Fibroblast of lung (primary cell): Measurements from ENCODE around the gene C12orf60.

Source experiments
- EZH2 ChIP-seq: IDR thresholded peaks from 2 replicates; pipeline ENCODE4 v1.5.1; 2012; ENCODE audit warnings: low read length, control low read depth, mild to moderate bottlenecking; ENCODE audit errors: missing control alignments
- TF ChIP-seq, protein P1 (sequence below), 2 donors: IDR thresholded peaks in 1 of 2; conservative IDR thresholded peaks in 1 of 2; 1 replicate in 1 of 2; 2 replicates in 1 of 2; pipeline ENCODE4 v1.5.1; 2011 to 2012; ENCODE audit warnings: low read length in 2 of 2, control low read depth in 1 of 2, inconsistent platforms in 1 of 2, low read depth in 1 of 2, mild to moderate bottlenecking in 1 of 2

DNA sequence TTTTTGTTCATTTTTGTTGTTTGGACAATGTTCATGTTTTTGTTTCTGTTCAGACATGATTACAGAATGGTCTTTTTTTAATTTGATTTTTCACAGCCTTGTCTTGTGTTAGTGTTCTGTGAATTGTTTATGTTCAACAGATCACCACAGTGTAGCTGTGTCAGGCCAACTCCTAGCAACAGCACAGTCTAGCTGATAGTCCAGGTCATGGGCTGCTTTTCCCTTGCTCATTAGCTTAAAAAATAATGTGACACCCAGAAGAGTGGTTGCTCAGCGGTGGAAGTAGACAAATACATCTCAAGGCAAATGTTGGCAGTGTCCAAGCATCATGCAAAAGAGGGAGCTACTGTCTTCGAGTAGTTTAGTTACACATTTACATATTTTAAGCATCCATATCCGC, 22.6 kb upstream of the C12orf60 start:
- TF ChIP-seq EZH2, result no peak
- TF ChIP-seq, protein P1, sequence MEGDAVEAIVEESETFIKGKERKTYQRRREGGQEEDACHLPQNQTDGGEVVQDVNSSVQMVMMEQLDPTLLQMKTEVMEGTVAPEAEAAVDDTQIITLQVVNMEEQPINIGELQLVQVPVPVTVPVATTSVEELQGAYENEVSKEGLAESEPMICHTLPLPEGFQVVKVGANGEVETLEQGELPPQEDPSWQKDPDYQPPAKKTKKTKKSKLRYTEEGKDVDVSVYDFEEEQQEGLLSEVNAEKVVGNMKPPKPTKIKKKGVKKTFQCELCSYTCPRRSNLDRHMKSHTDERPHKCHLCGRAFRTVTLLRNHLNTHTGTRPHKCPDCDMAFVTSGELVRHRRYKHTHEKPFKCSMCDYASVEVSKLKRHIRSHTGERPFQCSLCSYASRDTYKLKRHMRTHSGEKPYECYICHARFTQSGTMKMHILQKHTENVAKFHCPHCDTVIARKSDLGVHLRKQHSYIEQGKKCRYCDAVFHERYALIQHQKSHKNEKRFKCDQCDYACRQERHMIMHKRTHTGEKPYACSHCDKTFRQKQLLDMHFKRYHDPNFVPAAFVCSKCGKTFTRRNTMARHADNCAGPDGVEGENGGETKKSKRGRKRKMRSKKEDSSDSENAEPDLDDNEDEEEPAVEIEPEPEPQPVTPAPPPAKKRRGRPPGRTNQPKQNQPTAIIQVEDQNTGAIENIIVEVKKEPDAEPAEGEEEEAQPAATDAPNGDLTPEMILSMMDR (conservative IDR thresholded peaks at IDR 0.05 in 1 of 2, IDR thresholded peaks at IDR 0.05 in 1 of 2; ENCODE audit: low read depth in 1 of 2, low read length in 2 of 2), result no peak
